BJ (cell line): ENCODE data around the gene MAPK9. TPM values are rescaled to one million over a fixed set of nuclear protein-coding genes. Genes with fewer than 3 reads are reported as not detected.

ENCODE experiments used
- CTCF ChIA-PET: fragments of 350-600 bp; formaldehyde crosslinking; extraction: SDS; loops from one replicate; lab custom pipeline; 2021; ENCODE audit warnings: antibody characterized with exemption, inconsistent platforms; lab: Yijun Ruan, JAX
- POLR2A ChIA-PET: fragments of 300-600 bp; sonication (Branson Sonifier 250); formaldehyde crosslinking; extraction: SDS; loops from one replicate; lab custom pipeline; 2021; ENCODE audit warnings: antibody characterized with exemption; lab: Charles Lee
- DNase-seq: peaks from one replicate; pipeline ENCODE4 v3.0.0-alpha.2; 2011; ENCODE audit warnings: low read depth
- H3K27me3 ChIP-seq: 2 replicates; pipeline ENCODE4 v1.6.0; 2011; ENCODE audit warnings: low read length; ENCODE audit not compliant: control insufficient read depth, insufficient read depth
- H3K36me3 ChIP-seq: 2 replicates; pipeline ENCODE4 v1.5.1; 2011; ENCODE audit warnings: low read length; ENCODE audit not compliant: control insufficient read depth, insufficient read depth
- H3K4me3 ChIP-seq: 2 replicates; pipeline ENCODE4 v1.5.1; 2011; ENCODE audit warnings: low read depth, mild to moderate bottlenecking, control low read depth, low read length
- CTCF ChIP-seq: IDR thresholded peaks from 2 replicates; pipeline ENCODE4 v1.5.1; 2011; ENCODE audit warnings: low read depth, mild to moderate bottlenecking, control low read depth, inconsistent platforms, low read length, moderate library complexity; ENCODE audit not compliant: insufficient read depth
- polyA plus RNA-seq: library from polyadenylated mRNA; depleted of rRNA; stranded (reverse); fragments of >200 nt; gene quantifications from 2 replicates; pipeline ENCODE4 v1.2.3, GENCODE V29; 2011

The MAPK9 gene
- polyA plus RNA-seq, 1 experiment = 35.0 TPM

GRCh38 chr5:180204276-180204819 is 87.5 kb downstream of the MAPK9 start:
- Histone ChIP-seq H3K4me3 (no peak overlapping the region), H3K36me3 (no peaks in the 10 kb centered on the region), H3K27me3 (peaks cover 4% of the 10 kb centered on the region; the same call in 1 of the 2 replicates)
- DNase-seq = no peak
- ChIA-PET POLR2A (no interaction called here), CTCF (no interaction called here)
- TF ChIP-seq CTCF = no peak

- DNase-seq = no peak
- no peak for TF ChIP-seq CTCF
- POLR2A ChIA-PET = no interaction called here
- CTCF ChIA-PET = interaction anchor here (0.6 kb wide), 1 partner anchor 94 kb away, joined by 3 read pairs; no protein-coding TSS in a partner anchor
- Histone ChIP-seq H3K27me3 (0 out of 2 replicates have a peak, but pooled peaks cover 1% of the 10 kb centered on the region), H3K36me3 (no peaks in the 10 kb centered on the region), H3K4me3 (no peak overlapping the region)
These were observed 88.8 kb downstream of the MAPK9 start for GRCh38 chr5:180202939-180203573.

DNA sequence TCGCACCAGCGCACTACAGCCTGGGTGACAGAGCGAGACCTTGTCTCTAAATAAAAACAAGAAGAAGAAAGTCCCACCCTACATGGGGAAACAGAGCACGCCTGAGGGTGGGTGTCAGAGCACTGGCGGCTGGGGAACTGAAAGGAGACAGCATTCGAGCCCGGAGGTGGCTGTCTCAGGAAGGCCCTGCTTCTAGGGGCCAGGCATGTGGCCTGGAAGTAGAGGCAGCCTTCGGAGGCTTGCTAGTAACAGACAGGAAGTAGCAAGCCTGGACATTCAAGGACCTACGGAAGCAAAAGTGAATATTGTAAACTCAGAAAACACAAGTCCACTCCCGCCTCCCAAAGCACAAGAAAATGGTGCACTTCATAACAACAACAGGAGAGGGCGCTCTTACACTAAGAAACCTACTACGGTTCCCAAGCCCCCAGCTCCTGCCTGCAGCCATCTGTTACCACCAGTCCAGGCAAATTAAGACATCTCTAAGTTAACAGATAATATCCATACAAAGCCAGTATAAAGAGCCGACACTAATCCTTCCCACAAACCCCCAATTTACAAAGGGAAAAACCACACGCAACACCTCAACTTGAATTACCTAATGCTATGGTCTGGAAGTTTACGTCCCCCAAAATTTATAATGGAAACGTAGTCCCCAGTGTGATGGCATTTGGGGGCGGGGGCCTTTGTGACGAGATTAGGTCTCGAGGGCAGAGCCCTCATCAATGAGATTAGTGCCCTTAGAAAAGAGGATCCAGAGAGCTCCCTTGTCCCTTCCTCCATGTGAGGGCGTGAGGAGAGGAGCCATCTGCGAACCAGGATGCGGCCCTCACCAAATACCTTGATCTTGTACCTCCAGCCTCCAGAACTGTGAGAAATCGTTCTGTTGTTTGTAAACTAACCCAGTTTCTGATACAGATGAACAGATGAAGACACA is 90.6 kb downstream of the MAPK9 start:
- Histone ChIP-seq H3K4me3 (no peak overlapping the region), H3K27me3 (no peaks in the 10 kb centered on the region), H3K36me3 (no peaks in the 10 kb centered on the region)
- POLR2A ChIA-PET = no interaction called here
- peak; percentile 21; the same call in 1 of the 2 replicates for TF ChIP-seq CTCF
- no peak for DNase-seq
- CTCF ChIA-PET = interaction anchor here (0.6 to 0.7 kb wide), 2 partner anchors 7 to 9 kb away, joined by 3 read pairs; no protein-coding TSS in a partner anchor

GRCh38 chr5:180199390-180199789 is 92.5 kb downstream of the MAPK9 start:
- POLR2A ChIA-PET = no interaction called here
- H3K36me3 ChIP-seq = no peaks in the 10 kb centered on the region
- no peaks in the 10 kb centered on the region for H3K27me3 ChIP-seq
- DNase-seq = no peak
- CTCF ChIA-PET = interaction anchor here (0.9 kb wide), 1 partner anchor 10 kb away, joined by 3 read pairs; the partner anchor contains the start of gene RASGEF1C
- H3K4me3 ChIP-seq = no peak overlapping the region
- TF ChIP-seq CTCF = no peak

DNA sequence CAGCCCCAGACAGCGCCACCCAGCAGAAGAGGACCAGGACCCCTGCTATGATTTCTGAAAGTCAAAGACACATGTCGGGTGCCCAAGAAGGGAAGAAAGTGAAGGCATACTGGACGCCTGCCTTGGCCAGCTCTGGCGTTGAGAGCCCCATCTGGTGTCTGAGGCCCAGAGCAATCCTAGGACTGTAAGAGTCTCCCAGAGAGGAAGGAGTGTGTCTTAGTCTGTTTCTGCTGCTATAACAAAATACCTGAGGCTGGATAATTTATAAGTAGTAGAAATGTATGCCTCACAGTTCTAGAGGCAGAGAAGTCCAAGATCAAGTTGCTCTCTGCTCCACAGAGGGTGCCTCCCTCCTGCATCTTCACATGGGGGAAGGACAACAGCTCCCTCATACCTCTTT is 93.7 kb downstream of the MAPK9 start:
- ChIA-PET POLR2A (no interaction called here), CTCF (interaction anchor here (0.6 to 0.9 kb wide), 2 partner anchors 11 to 20 kb away, joined by 3 read pairs; partner anchors contain the start of gene RASGEF1C)
- H3K36me3 ChIP-seq = no peaks in the 10 kb centered on the region
- no peaks in the 10 kb centered on the region for H3K27me3 ChIP-seq
- no peak overlapping the region for H3K4me3 ChIP-seq
- no peak for TF ChIP-seq CTCF
- DNase-seq = no peak
